ENCODE data around the gene CBX5. TPM values are rescaled to one million over a fixed set of nuclear protein-coding genes. Genes with fewer than 3 reads are reported as not detected.
A peak's percentile ranks its signal among the peaks of the same experiment; 100 is the strongest.

Gene CBX5
- total and polyA plus RNA-seq, 9 of the 15 experiments (the other 6 are each of a cell fraction or from before 2014, with no cell fraction given), result 32.6 to 102 (median 59.2) TPM

- TF ChIP-seq PKNOX1 (IDR thresholded peaks at IDR 0.05) (peak; percentile 37), KLF13 (tag; IDR thresholded peaks at IDR 0.05; ENCODE audit: borderline replicate concordance, low read depth) (peak; percentile 61; the same call in 1 of the 2 replicates), NR3C1 (CRISPR knock-in tag; IDR thresholded peaks at IDR 0.05) (no peak), PHF20 (IDR thresholded peaks at IDR 0.05; ENCODE audit: partially characterized antibody) (no peak), ATF4 (CRISPR knock-in tag; IDR thresholded peaks at IDR 0.05) (no peak), ARID2 (IDR thresholded peaks at IDR 0.05) (no peak), SRSF7 (optimal IDR thresholded peaks at IDR 0.05; ENCODE audit: low read depth, low read length) (no peak), SRSF3 (IDR thresholded peaks at IDR 0.05; ENCODE audit: insufficient read depth, low read length) (no peak), ZNF511 (CRISPR knock-in tag; IDR thresholded peaks at IDR 0.05) (peak; percentile 78), MAFF (IDR thresholded peaks at IDR 0.05; ENCODE audit: low read length) (no peak), ELK1 (CRISPR knock-in tag; IDR thresholded peaks at IDR 0.05) (no peak), ZC3H4 (CRISPR knock-in tag; IDR thresholded peaks at IDR 0.05; ENCODE audit: borderline replicate concordance) (no peak), MTA3 (IDR thresholded peaks at IDR 0.05; ENCODE audit: borderline replicate concordance) (peak; percentile 96), CUX1 (CRISPR knock-in tag; IDR thresholded peaks at IDR 0.05) (peak; percentile 78; the same call in 1 of the 2 replicates), JUND (IDR thresholded peaks at IDR 0.05; ENCODE audit: borderline replicate concordance, low read depth, low read length) (peak; percentile 72), JUND (tag; IDR thresholded peaks at IDR 0.05; ENCODE audit: borderline replicate concordance, low read depth, low read length) (peak; percentile 83; the same call in 1 of the 3 replicates), SMAD1 (IDR thresholded peaks at IDR 0.05; ENCODE audit: low read depth, low read length, partially characterized antibody) (peak; percentile 96), TRIM28 (IDR thresholded peaks at IDR 0.05) (peak; percentile 49; the same call in 1 of the 2 replicates), ZNF347 (CRISPR knock-in tag; IDR thresholded peaks at IDR 0.05; ENCODE audit: low read depth) (no peak), GABPB1 (CRISPR knock-in tag; IDR thresholded peaks at IDR 0.05) (peak; percentile 72; the same call in 1 of the 2 replicates)
Observed at GRCh38 chr12:54304187-54304810, 24.4 kb upstream of the CBX5 start (continued).
